NCI-H2196 treated with DMSO at 0.1 percent for 48 hours (cell line): ENCODE data around the gene STX10.

Source experiments
- DNase-seq: peaks from one replicate; lab custom pipeline; 2025; ENCODE audit not compliant: unreplicated experiment; lab: John Stamatoyannopoulos, UW

The STX10 gene

DNA sequence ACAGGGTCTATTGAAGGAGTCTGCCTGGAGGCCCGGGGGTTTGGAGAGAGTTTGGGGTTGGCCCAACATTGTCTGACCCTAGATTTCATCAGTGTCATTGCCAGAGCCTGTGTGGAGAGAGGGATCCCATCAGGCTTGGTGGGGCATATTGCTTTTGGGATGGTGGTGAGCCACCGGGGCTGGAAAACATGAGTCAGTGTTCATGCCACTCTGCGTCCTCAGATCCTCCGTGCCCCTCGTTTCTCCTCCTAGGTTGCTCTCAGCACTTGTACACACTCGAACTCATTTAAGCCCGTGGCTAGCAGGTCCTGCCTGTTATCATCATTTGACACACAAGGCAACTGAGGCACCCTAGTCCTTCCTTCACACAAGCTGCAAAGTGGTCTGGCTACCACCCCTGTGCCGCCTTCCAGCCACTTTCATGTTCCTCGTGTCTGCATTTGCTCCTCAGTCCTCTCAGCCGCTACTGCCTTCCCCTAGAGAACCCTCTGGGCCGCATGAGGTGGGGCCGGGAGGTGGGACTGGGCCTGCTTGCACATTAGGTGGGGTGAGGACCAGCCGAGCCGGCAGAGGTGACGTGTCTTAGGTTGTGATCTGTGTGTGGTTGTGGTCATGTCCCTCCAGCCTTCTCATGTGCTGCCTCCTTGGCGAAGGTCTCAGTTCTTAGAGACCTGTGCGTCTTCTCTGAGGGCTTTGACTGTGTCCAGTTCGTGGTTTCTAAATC lies 28.5 kb downstream of the STX10 start:
- DNase-seq: no peak

DNA sequence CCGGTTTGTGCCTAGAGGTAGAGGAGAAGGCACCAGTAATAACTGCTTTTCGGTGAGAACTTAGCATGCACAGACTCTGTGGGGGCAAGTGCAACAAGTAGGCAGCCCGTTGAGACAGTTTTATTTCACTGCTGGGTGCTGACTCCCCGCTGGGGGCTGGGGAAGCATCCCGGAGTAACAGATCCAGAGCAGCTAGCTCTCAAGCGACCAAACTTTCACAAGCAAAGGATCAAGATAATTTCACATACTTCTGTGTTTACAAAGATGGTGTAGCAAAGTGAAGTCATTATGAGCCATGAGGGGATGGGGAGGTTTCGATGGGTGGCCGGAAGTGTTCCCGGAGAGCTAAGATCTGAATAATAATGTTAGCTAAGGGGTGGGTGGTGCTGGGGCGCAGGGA lies 29.4 kb downstream of the STX10 start:
- DNase-seq: no peak

DNA sequence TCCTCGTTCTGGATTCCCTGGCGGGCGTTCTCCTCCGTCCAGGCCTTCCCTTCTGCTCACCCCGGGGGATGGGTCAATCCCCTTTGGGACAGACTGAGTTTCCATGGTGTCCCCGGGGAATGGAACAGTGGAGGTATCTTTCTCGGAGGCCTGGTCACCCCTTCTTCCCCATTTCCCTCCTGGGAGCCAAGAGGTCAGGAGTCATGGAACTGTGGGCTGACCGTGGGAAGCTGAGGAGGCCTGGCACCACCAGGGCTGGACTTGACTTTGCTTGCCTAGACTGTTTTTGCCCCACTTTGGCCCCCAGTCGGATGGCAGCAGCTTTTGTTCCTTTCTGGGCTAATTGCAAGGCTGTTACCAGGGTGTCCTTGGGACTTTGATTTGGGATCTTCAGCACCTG lies 30.1 kb downstream of the STX10 start:
- no peak for DNase-seq

DNA sequence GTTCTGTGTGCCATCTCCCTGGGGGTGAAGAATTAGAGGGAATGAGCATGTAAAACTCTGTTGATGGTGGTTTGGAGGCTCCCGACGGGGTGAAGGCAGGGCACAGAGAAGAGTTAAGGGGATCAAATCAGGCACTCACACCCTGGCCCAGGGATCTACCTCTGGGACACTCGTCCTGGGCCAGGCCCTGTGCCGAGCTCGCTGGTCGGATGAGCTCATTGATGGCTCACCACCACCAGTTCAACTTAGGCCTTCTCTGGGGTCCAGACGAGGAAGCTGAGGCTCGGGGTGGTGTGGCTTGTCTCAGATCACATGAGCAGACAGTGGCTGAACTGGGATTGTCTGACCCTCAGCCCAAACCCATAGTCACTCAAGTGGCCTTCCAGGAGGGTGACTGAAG lies 30.5 kb downstream of the STX10 start:
- DNase-seq: no peak

DNA sequence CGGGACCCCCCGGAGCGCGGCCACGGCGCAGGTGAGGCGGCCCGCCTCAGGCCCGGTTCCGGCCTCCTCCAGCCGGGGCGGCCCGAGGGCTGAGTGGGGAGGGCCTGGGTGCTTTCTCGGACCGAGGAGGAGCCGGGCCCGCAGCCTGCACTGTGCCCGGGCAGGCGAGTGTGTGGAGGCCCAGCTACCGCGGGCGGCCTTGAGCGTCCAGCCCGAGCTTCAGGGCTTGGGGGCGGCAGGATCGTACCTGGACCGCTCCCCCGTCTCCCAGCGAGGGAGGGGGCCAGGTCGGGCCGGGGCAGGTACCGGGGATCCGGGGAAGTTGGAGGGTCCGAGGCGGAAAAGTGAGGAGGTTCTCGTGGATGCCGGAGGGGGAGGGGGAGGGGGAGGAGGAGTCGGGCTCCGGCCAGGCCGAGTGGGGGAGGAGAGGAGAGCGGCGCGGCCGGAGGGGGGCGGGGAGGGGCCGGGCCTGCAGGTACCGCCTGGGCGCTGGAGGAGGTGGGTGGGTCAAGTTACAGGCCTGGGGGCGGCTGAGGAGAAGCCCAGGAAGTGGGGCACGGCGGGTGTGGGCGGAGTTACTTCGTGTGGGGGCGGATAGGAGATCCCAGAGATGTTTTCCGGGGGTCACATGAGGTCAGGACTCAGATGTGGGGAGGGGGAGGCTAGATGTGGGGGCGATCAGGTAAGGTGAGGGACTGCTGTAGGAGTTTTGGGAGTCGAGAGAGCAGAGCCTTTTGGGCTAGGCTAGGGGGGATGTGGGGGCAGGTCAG lies 31.6 kb downstream of the STX10 start:
- DNase-seq: peak; percentile 56

DNA sequence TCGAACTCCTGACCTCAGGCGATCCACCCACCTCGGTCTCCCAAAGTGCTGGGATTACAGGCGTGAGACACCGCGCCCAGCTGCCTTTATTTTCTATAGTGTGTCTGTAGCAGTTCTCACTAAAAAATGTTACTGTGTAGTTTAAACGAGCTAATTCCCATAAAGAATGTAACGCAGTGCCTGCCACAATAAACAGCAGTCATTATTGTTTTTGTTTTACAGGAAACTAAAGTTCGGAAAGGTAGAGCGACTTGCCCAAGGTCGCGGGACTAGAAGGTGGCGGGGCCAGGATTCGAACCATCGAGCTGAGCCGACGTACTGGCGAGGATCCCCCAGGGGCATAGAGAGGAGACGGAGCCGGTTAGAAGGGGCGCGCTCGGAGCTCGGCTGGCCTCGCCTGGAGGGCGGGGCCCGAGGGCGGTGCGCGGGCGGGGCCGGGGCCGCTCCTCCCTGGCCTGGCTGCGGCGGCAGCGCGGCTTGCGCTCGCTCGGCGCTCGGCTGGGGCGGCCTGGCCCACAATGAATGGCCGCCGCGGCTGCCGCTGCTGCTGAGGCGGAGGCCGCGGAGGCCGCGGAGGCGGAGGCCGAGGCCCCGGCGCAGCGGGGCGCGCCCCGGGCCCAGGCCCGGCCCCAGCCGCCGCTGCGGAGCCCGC lies 32.3 kb downstream of the STX10 start, which contains the start of gene NACC1:
NACC1 (plus strand) TSS at position 493 of the 652 bp plus-strand sequence. CDS start 16,944 bp downstream, outside the sequence.
- peak; percentile 88 for DNase-seq

DNA sequence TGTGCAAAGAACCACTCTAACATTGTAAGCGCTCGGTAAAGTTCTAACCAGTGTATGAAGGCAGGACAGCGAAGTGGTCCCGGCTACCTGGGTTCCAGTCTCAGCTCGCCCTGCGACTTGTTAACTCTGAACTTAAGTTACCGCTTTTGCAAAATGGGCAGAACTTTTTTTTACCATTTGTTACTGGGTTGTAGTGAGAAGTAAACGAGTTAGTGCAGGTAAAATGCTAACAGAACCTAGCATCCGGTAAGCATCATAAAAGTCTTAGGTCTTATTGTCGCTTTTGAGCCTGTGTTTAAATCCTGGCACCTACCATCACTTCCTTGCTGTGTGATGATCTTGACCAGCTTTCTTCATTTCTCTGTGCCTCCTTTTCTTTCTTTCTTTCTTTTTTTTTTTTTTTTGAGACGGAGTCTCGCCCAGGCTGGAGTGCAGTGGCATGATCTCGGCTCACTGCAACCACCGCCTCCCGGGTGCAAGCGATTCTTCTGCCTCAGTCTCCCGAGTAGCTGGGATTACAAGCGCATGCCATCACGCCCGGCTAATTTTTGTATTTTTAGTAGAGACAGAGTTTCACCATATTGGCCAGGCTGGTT lies 32.9 kb downstream of the STX10 start:
- no peak for DNase-seq

DNA sequence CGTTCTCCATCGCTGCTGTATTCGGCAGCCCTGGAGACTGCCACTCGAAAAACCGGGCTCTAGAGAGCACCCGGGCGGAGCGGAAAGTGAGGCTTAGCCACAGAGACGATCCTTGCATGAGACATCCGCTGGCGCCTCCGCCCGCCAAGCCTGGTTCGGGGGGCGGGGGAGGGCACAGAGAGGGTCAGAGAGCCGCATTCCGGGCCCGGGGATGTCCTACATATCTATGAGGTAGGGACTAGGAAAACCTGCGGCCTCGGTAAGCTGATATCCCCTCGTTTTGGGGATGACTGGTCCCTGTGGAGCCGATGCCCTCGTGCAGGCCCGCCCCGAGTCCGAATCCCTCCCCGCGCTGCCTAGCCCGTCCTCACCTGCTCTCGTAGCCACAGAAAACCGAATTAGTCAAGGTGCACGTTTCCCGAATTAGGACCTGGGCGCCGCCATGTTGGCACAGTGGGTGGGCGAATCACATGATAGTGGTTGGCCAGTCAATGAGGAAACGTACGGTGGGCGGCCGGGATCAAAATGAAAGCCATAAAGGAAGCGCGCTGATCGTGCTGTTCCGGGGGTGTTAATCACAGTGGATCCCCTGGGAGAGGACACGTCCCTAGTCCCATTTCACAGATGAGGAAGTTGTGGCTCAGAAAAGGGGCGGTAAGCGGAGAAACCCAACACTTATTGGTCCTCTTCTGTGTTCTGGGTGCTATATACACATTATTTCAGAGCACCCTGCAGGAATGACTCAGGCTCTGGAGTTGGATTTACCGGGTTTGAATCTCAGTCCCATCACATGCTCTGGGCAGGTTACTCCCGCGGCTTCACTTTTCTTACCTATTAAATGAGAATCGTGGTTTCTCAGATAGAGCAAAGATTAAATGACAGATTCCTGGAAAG lies 33.6 kb downstream of the STX10 start, which contains the start of gene TRMT1:
TRMT1 (minus strand) TSS at position 459 of the 894 bp plus-strand sequence; CDS start at position 118, 341 bp downstream.
- DNase-seq: peak; percentile 70

DNA sequence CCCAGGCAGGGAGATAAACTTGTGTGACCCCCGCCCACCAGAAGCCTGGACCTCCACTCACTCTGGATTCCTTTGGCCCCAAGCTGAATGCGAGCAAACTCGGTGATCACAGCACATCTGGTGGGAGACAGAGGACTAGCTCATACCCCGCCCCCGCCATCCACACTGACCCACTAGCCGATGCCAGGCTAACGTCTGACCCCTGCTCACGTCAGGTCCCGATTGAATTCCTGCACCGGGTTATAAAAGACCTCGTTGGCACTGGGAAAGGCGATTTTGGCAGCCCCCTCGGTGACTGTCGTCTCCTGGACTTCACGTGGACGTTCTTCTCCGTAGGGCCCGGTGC lies 34.3 kb downstream of the STX10 start:
- DNase-seq: no peak

DNA sequence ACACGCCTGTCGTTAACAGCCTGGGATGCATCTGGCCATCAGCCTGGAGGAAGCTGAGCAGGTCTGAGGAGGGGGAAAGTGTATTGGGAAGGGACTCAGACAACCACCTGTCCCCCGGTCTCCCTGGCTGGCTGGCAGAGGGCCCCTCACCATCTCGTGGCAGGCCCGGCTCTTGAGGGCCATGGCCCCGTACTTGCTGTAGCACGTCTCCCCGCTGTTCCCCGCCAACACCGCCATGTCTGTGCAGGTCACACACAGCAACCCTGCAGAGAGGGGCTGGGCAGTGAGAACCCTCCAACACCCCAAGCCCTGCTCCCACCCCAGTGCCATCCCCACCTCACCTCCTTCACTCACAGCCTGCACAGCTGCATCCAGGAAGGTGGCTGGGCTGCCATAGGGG lies 37.6 kb downstream of the STX10 start:
- DNase-seq: no peak

DNA sequence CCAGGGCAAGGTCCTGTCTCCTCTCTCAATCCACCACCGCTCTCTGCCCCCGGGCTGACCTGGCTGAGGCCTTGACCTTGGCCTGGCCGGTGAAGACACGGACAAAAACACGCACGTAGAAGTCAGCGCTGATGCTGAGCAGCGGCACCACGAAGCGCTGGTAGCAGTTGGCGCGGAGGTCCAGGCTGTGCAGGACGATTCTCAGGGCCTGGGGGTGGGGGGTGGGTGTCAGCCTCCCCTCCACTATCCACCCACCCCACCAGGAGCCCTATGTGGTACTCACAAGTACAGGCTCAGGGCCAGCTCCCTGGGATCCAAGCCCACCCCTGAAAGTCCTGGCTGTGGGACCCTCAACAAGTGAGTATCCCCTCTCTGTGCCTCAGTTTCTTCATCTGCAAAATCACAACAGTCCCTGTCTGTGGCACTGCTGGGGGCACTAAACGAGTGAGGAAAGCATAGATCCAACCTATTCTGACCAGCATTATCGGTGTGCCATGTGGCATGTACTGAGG lies 40.0 kb downstream of the STX10 start:
- DNase-seq: no peak

DNA sequence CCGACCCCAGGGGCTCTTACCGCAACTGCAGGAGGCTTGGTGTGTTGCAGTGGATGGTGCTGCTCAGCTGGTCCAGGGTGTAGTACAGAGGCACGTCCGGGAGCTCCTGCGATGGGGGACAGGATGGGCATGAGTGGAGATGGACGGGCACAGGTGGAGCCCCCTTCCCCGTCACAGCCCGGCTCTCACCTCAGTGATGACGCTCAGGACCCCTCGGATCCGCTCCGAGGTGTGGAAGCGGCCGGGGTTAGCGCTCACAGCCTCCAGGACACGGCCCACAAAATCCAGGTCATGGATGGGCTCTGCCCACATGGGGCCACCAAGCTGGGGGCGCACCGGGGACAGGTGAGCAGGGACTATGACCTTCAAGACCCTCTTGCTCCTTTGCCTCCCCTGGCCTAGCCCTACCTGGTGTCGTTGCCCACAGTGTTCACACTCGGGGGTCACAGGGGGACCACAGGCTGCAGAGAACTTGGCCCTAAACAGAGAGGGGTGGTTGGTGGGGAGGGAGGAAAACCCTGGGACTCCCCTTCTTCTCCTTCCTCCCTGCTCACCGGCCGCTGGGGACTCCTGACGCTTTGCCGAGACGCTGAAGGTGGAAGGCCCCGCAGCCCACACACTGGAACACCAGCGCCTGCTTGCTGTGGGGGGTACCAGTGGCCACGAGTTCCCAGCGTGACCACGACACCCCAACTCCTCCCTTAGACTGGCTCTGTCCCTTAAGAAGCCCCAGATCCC lies 40.6 kb downstream of the STX10 start:
- no peak for DNase-seq

DNA sequence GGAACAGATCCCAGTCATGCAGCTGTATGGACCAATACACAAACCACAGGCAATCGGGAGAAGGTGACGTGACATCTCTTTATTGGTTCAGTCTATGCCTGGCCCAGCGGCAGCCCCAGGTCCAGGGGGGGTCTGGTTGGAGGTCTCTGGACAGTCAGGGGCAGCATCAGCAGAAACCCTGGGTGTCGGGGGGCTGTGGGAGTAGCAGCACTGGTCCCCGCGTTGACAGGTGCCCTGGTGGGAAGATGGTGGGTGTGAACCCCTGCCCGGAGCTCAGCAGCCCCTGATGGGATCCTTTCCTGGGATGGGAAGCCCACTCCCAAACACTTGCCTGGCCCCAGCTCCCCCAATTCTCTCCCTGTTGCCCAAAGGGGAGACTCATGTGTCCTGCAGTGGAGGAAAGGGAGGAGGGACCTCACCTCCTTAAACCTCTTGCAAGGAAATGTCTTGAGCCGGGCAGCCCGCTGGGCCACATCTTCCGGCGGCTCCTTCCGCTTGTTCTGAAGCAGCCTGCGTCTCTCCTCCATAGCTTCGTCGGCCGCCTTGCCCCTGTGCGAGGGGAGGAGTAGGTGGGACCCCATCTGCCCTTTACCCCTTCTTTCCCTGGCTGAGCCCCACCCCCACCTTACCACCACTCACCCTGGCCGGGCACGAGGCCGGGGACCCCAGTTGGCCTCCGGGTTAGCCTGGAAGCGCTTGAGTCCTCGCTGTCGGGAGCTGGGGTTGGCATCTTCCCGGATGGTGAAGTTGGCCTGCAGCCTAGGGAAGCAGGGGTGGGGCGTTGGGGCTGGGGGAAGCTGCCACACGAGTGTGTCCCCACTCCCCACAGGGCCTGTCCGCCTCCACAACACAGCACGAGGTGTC lies 45.1 kb downstream of the STX10 start:
- no peak for DNase-seq

DNA sequence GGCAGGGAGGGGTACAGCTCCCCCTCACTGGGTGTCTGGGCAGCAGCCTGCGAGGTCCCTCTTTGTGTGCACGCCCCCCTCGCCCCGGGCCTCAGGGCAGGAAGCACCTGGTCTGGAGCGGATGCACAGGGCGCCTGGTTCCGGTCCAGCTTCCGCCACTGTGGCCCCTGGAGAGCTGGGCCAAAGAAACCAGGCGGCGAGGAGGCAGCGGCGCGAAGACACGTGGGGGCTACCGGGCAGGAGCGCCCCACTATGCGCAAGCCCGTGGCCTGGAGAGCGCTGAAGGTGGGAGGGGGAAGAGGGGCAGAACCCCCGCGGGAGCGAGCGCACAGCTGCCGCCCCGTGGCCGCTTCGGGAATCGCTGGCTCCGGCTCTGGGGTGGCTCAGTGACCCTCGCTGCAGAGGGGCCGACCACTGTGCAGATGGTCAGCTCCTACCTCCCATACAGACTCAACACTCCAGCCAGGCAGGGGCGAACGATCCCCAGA lies 45.8 kb downstream of the STX10 start:
- DNase-seq: no peak

DNA sequence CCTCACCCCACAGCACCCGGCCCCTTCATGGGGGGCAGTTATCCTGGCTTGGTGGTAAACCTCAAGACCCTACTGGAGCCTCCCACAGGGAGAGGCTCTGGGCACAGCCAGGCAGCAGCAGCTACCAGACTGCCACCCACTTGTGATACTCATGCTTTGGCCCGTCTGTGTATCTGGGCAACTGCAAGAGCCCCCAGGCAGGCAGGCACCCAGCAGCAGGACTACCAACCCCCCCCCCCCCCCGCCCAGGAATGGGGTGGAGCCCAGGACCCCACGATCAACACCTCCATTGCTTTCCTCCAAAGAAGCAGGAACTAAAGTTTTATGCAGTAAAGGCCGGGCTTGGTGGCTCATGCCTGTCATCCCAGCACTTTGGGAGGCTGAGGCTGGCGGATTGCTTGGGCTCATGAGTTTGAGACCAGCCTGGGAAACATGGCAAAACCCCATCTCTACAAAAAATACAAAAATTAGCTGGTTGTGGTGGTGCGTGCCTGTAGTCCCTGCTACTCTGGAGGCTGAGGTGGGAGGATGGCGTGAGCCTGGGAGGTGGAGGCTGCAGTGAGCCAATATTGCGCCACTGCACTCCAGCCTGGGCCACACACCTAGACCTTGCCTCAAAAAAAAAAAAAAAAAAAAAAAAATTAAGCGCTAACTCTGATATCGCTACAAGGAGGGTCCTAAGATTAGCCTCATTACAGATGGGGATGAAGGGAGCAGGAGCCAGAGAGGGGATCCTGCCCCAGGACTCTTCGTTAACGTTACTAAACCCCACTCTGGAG lies 46.4 kb downstream of the STX10 start:
- DNase-seq: no peak

DNA sequence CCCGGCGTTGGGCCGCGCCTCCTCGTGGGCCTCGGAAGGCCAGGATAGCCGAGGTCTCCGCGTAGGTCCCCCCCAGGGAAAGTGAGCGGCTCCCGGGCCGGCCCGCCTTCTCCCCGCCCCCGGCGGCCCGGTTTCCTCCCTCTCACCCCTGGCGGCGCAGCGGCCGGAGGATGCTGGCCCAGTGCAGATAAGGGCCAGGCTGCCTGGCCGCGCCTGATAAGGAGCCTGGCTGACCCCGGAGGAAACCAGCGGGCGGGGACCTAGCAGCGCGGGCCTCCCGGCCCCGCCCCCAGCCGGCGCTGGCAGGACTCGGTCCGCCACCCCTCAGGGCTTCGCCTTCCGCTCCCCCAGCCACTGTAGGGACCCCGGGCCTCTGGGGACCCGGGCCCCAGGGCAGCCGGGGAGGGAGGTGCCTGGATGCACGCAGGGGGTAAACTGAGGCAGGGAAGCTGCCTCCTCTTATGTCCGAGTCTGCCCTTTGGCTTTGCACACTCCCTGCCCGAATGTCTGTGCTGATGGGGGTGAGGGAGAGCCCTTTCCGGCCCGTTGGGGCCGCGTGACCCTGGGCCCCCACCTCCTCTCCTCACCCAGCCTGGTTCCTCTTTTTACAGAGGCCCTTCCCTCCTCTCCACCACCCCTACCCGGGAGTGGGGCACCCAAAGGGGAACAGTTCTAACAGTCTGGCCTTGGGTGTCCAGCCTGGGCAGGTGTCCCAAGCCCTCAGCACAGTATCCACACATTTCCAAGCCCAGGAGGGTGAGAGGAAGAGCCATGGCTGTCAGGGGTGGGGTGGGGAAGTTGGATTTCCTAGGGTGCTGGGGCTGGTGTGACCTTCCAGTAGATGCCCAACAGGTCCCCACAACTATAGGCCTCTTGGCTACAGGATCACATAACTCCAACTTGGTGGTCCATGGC lies 47.3 kb downstream of the STX10 start, which contains the start of gene LYL1:
LYL1 (minus strand) TSS at position 193 of the 915 bp plus-strand sequence. CDS start 1,687 bp downstream, outside the sequence.
- DNase-seq: no peak

DNA sequence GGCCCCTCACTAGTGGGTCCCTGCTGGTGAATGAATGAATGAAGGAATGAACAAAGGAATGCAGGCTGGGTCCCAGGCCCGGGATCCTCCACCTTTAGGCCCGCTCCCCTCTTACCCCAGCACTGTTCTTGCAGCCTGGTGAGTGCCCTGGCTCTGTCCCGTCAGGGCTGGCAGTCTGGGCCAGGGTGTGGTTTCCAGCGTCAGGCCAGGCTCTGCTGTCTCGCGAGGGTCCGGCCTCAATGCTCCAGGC lies 47.8 kb downstream of the STX10 start:
- no peak for DNase-seq
